Heart right ventricle (tissue), 16 donors: Measurements from ENCODE around the gene IDNK. TPM values are rescaled to one million over a fixed set of nuclear protein-coding genes. Genes with fewer than 3 reads are reported as not detected.
A peak's percentile ranks its signal among the peaks of the same experiment; 100 is the strongest.

Experiments
- ATAC-seq, 8 donors: fragments of 200-7000 bp; cut with Tn5 transposase; one replicate each; pipeline ENCODE4 v1.9.1; 2020; ENCODE audit warnings: mild to moderate bottlenecking in 8 of 8, moderate library complexity in 8 of 8, moderate number of reproducible peaks in 1 of 8
- DNase-seq, 2 donors: peaks; one replicate each; pipeline ENCODE4 v3.0.0-alpha.2; 2020
- H3K27ac ChIP-seq, 10 donors: fragments of 200-600 bp; sonication (generic) in 2 of 10; one replicate each; pipeline versions ENCODE4 v1.5.0 to v1.8.0; 2020 to 2022; ENCODE audit warnings: mild to moderate bottlenecking in 3 of 10
- H3K27me3 ChIP-seq, 7 donors: fragments of 200-600 bp; one replicate each; pipeline ENCODE4 v1.8.0; 2021 to 2022; ENCODE audit warnings: mild to moderate bottlenecking in 2 of 7
- H3K36me3 ChIP-seq, 9 donors: fragments of 200-600 bp; sonication (generic) in 1 of 9; one replicate each; pipeline versions ENCODE4 v1.5.0 to v1.8.0; 2020 to 2022; ENCODE audit warnings: mild to moderate bottlenecking in 2 of 9
- H3K4me1 ChIP-seq, 9 donors: fragments of 200-600 bp; sonication (generic) in 1 of 9; one replicate each; pipeline versions ENCODE4 v1.5.0 to v1.8.0; 2020 to 2022; ENCODE audit warnings: mild to moderate bottlenecking in 4 of 9
- H3K4me3 ChIP-seq, 10 donors: fragments of 200-600 bp; sonication (generic) in 2 of 10; one replicate each; pipeline versions ENCODE4 v1.5.0 to v1.8.0; 2020 to 2022; ENCODE audit warnings: mild to moderate bottlenecking in 7 of 10, moderate library complexity in 2 of 10
- H3K9me3 ChIP-seq, 11 donors: fragments of 200-600 bp in 10 of 11; sonication (generic) in 2 of 11; one replicate each; pipeline versions ENCODE4 v1.5.0 to v1.8.0; 2013 to 2022; ENCODE audit warnings: mild to moderate bottlenecking in 2 of 11, control low read depth in 1 of 11, moderate library complexity in 1 of 11
- WGBS, 2 donors: extraction: QIAGEN DNeasy Blood & Tissue Kit; methylation state at CpG; one replicate each; pipeline ENCODE4 v1.1.7; 2013; ENCODE audit warnings: inconsistent platforms in 1 of 2; 5-methylcytosine and 5-hydroxymethylcytosine counted together
- intact Hi-C, 10 donors: fragments of 100-400 bp; cut with DNase I; formaldehyde crosslinking; loops; one replicate each; pipeline versions ENCODE4 v1.11.1 to v1.14.2; 2022
- polyA plus RNA-seq, 2 donors: library from polyadenylated mRNA; stranded (reverse); fragments of 200-250 nt; gene quantifications; one replicate each; pipeline ENCODE4 v1.2.3, GENCODE V29; 2013
- total RNA-seq, 10 donors: library from RNA; stranded (reverse); fragmentation: NEBNext Ultra II Directional in 3 of 10; extraction: Animal tissue kit (Norgen Biotek cat#: 25700) in 3 of 10; gene quantifications; one replicate each; pipeline versions ENCODE4 v1.2.1 to v1.2.4, GENCODE V29; 2021 to 2023
- TF ChIP-seq, protein P1 (sequence below), 9 donors: fragments of 200-600 bp; sonication (generic) in 2 of 9; IDR thresholded peaks; one replicate each; pipeline versions ENCODE4 v1.5.0 to v1.8.0; 2021 to 2022; ENCODE audit warnings: antibody characterized with exemption in 9 of 9, mild to moderate bottlenecking in 5 of 9, moderate library complexity in 1 of 9
- donor health status: Arrhythmogenic right ventricular cardiomyopathy.
- donor health status: ischemic (EF 13 %, LVEDD 7.1; RV severe dilation, severe dysfunction).
- donor health status: healthy with polysubstance abuse.
- donor health status: DM: no; HTN: yes; CAD: no.
- donor health status: DM: no; HTN: no; CAD: no.
- donor health status: ischemic (EF 25% LVEDD 6.9; RV normal size, moderate dysfunction).
- donor health status: ischemic (EF 25% LVEDD 5.7; RV mildly dilated, moderate dysfunction).
- donor health status: healthy.
- donor health status: DM: yes; HTN: yes; CAD: no.
- donor health status: Ischemic cardiomyopathy.
- donor health status: ischemic (EF 35%, LVEDD 5.7; RV mildly dilated, moderate dysfunction).
- donor health status: nonischemic (EF 11% LVEDD 7.7; RV severe dilation, severe dysfunction).
- donor health status: DM: yes; HTN: yes; CAD: no.
- donor health status: PGD.
- donor health status: ischemic (EF 29% LVEDD 5.4; RV normal size, mild dysfunction).
- donor health status: nonischemic (EF 23%, LVEDD 6.1; RV moderate dilation, normal function).

Gene IDNK
- total and polyA plus RNA-seq, 12 donors = 2.2 to 7.5 (median 4.0) TPM

DNA sequence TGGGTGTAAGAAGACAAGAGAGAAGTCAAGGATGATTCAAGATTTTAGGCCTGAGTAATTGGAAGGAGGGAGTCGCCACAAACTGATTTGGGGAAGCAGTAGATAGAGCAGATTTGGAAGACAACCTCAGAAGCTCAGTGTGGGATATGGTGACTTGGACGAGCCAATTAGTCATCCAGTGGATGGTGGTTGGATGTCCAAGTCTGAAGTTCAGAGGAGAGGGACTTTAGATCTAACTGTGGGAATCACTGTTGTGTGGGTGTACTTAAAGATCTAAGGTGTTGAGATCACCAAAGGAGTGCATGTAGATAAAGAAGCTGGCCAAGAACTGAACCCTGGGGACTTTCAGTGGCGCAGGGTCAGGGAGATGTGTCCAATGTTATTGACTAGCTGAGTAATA lies 2.2 kb downstream of the IDNK start:
- ATAC-seq (no peak), DNase-seq (no peak)
- peaks cover 0 to 34% (median 0%) of the 10 kb centered on the region in 9 donors for H3K36me3 ChIP-seq
- peaks cover 0 to 21% (median 9%) of the 10 kb centered on the region in 9 donors for H3K4me1 ChIP-seq
- 91 to 92% methylated on average over 3 of the region's 3 CpGs for WGBS, 2 donors
- H3K4me3 ChIP-seq = no peak overlapping the region
- no peak overlapping the region for H3K27ac ChIP-seq
- TF ChIP-seq, protein P1, sequence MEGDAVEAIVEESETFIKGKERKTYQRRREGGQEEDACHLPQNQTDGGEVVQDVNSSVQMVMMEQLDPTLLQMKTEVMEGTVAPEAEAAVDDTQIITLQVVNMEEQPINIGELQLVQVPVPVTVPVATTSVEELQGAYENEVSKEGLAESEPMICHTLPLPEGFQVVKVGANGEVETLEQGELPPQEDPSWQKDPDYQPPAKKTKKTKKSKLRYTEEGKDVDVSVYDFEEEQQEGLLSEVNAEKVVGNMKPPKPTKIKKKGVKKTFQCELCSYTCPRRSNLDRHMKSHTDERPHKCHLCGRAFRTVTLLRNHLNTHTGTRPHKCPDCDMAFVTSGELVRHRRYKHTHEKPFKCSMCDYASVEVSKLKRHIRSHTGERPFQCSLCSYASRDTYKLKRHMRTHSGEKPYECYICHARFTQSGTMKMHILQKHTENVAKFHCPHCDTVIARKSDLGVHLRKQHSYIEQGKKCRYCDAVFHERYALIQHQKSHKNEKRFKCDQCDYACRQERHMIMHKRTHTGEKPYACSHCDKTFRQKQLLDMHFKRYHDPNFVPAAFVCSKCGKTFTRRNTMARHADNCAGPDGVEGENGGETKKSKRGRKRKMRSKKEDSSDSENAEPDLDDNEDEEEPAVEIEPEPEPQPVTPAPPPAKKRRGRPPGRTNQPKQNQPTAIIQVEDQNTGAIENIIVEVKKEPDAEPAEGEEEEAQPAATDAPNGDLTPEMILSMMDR (IDR thresholded peaks at IDR 0.05) = no peak
- no peaks in the 10 kb centered on the region for H3K27me3 ChIP-seq
- intact Hi-C loops = loop anchor here in 6 of 10 donors (10.0 kb wide), 2 partner anchors 290 to 300 kb away; partner anchors contain the start of gene KIF27 (in 1 of the 6)
- no peaks in the 10 kb centered on the region for H3K9me3 ChIP-seq

DNA sequence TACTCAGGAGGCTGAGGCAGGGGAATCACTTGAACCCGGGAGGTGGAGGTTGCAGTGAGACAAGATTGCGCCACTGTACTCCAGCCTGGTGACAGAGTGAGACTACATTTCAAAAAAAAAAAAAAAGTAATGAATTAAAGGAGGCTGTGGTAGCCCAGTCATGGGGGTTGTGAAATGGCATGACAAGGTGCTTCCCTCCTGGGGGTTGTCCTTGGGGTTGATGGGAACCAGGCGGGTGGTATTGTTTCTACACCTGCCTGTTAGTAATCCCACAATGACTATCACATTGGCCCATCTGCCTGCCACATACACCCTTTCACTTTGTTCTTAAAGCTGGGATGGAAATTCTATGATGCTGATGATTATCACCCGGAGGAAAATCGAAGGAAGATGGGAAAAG lies 5.6 kb downstream of the IDNK start:
- ATAC-seq (no peak), DNase-seq (no peak)
- peaks cover 0 to 34% (median 0%) of the 10 kb centered on the region in 9 donors for H3K36me3 ChIP-seq
- no peaks in the 10 kb centered on the region for H3K27me3 ChIP-seq
- WGBS, 2 donors = 94 to 97% methylated on average over 5 of the region's 5 CpGs
- H3K9me3 ChIP-seq = no peaks in the 10 kb centered on the region
- intact Hi-C loops = loop anchor here in 6 of 10 donors (10.0 kb wide), 2 partner anchors 286 to 296 kb away; partner anchors contain the start of gene KIF27 (in 1 of the 6)
- H3K4me3 ChIP-seq = no peak overlapping the region
- H3K4me1 ChIP-seq = peaks cover 0 to 17% (median 7%) of the 10 kb centered on the region in 9 donors
- TF ChIP-seq, protein P1 (IDR thresholded peaks at IDR 0.05) = no peak
- no peak overlapping the region for H3K27ac ChIP-seq

DNA sequence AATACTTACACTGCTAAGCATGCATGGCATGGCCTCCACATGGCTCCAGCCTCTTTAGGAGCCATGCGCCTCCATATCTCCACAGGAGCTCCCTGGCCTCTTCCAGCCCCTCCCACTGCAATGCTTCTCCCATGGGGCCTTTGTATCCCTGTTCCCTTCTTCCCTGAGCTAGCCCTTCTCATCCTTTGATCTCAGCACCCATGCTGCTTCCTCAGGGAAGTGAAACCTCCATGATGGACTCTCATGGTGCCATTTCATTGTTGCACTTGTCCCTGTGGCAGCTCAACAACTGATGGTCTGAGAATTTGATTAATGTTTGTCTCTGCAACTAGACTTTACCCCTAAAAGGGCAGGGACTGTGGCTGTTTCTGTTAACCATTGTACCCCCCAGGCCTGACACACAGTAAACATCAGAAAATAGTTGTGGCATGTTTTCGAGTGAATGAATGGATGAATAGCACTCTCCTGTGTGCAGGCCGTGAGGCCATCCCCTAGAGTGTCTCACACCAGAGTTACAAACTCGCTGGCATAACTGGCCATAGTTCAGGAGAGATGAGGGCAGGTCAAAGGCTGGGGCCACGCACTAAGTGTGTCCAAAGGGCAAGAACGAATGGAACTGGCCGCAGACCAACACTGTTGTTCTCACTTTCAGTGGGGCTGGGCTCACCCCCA lies 6.6 kb downstream of the IDNK start:
- no peak overlapping the region for H3K4me3 ChIP-seq
- H3K4me1 ChIP-seq = peaks cover 0 to 7% (median 0%) of the 10 kb centered on the region in 9 donors
- H3K27ac ChIP-seq = no peak overlapping the region
- WGBS, 2 donors = 92 to 94% methylated on average over 7 of the region's 7 CpGs
- DNase-seq (no peak), ATAC-seq (no peak)
- TF ChIP-seq, protein P1 (IDR thresholded peaks at IDR 0.05) = no peak
- peaks cover 0 to 34% (median 0%) of the 10 kb centered on the region in 9 donors for H3K36me3 ChIP-seq
- no peaks in the 10 kb centered on the region for H3K9me3 ChIP-seq
- intact Hi-C loops = loop anchor here in 6 of 10 donors (10.0 kb wide), 3 partner anchors 265 to 295 kb away; partner anchors contain the start of gene KIF27 (in 1 of the 6)
- no peaks in the 10 kb centered on the region for H3K27me3 ChIP-seq

DNA sequence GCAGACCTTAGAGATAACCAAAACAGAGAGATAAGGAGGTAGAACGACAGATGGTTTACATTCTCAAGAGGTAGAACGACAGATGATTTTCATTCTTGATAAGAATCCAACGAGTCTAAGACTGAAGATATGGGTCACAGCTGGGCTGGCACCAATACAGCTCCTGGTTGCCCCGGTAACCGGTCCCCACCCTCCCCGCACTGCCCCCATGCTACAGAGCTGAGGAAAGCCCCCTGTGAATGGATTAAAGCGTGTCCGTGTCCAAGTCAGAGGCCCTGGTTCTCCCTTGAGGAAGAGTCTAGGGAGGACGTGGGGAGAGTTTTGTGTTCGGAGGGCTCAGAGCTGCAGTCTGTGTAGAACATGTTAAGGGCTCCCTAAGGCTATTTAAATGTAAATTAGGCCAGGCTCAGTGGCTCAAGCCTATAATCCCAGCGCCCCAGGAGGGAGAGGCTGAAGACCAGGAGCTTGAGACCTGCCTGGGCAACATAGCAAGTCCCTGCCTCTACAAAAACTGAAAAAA lies 8.1 kb downstream of the IDNK start:
- H3K9me3 ChIP-seq = no peaks in the 10 kb centered on the region
- no peak overlapping the region for H3K4me3 ChIP-seq
- H3K4me1 ChIP-seq = peaks cover 0 to 6% (median 0%) of the 10 kb centered on the region in 9 donors
- DNase-seq (no peak), ATAC-seq (peak in 2 of 8 donors; percentile 11 to 17)
- H3K27me3 ChIP-seq = no peaks in the 10 kb centered on the region
- peaks cover 0 to 34% (median 0%) of the 10 kb centered on the region in 9 donors for H3K36me3 ChIP-seq
- 49 to 50% methylated on average over 11 of the region's 11 CpGs for WGBS, 2 donors
- no peak overlapping the region for H3K27ac ChIP-seq
- intact Hi-C loops = loop anchor here in 1 of 10 donors (10.0 kb wide), 1 partner anchor 264 kb away; no protein-coding TSS in a partner anchor
- TF ChIP-seq, protein P1 (IDR thresholded peaks at IDR 0.05) = no peak
